Measurements from ENCODE around the gene CNTNAP2. TPM values are rescaled to one million over a fixed set of nuclear protein-coding genes. Genes with fewer than 3 reads are reported as not detected.

The CNTNAP2 gene
- total RNA-seq, 1 experiment from 2014 or later, result not detected

- Histone ChIP-seq H3K27me3 (no peaks in the 10 kb centered on the region), H3K36me3 (no peaks in the 10 kb centered on the region), H3K4me3 (no peak overlapping the region), H3K9me3 (no peaks in the 10 kb centered on the region)
- DNase-seq, result no peak
Measured at GRCh38 chr7:148182264-148182663, 2065.7 kb downstream of the CNTNAP2 start.

- no peaks in the 10 kb centered on the region for H3K9me3 ChIP-seq
- no peaks in the 10 kb centered on the region for H3K36me3 ChIP-seq
- H3K4me3 ChIP-seq, result no peak overlapping the region
- no peaks in the 10 kb centered on the region for H3K27me3 ChIP-seq
- peak; percentile 3 for DNase-seq
Measured at GRCh38 chr7:148185041-148185440, 2068.4 kb downstream of the CNTNAP2 start.

- DNase-seq, result no peak
- no peaks in the 10 kb centered on the region for H3K9me3 ChIP-seq
- no peaks in the 10 kb centered on the region for H3K36me3 ChIP-seq
- H3K4me3 ChIP-seq, result no peak overlapping the region
- H3K27me3 ChIP-seq, result no peaks in the 10 kb centered on the region
Measured at GRCh38 chr7:148187471-148187870, 2070.9 kb downstream of the CNTNAP2 start.

GRCh38 chr7:148191391-148192065, 2074.9 kb downstream of the CNTNAP2 start:
- DNase-seq, result no peak
- no peaks in the 10 kb centered on the region for H3K36me3 ChIP-seq
- no peaks in the 10 kb centered on the region for H3K9me3 ChIP-seq
- H3K4me3 ChIP-seq, result no peak overlapping the region
- no peaks in the 10 kb centered on the region for H3K27me3 ChIP-seq

GRCh38 chr7:148192491-148192890, 2075.9 kb downstream of the CNTNAP2 start:
- no peak for DNase-seq
- Histone ChIP-seq H3K27me3 (no peaks in the 10 kb centered on the region), H3K9me3 (no peaks in the 10 kb centered on the region), H3K4me3 (no peak overlapping the region), H3K36me3 (no peaks in the 10 kb centered on the region)

- Histone ChIP-seq H3K9me3 (no peaks in the 10 kb centered on the region), H3K27me3 (no peaks in the 10 kb centered on the region), H3K4me3 (no peak overlapping the region), H3K36me3 (no peaks in the 10 kb centered on the region)
- DNase-seq, result no peak
Measured at GRCh38 chr7:148201992-148202391, 2085.4 kb downstream of the CNTNAP2 start.

- H3K36me3 ChIP-seq, result no peaks in the 10 kb centered on the region
- H3K4me3 ChIP-seq, result no peak overlapping the region
- H3K9me3 ChIP-seq, result no peaks in the 10 kb centered on the region
- H3K27me3 ChIP-seq, result no peaks in the 10 kb centered on the region
- DNase-seq, result no peak
Measured at GRCh38 chr7:148204639-148205304, 2088.2 kb downstream of the CNTNAP2 start.

GRCh38 chr7:148209643-148210190, 2093.1 kb downstream of the CNTNAP2 start:
- Histone ChIP-seq H3K9me3 (no peaks in the 10 kb centered on the region), H3K4me3 (no peak overlapping the region), H3K36me3 (no peaks in the 10 kb centered on the region), H3K27me3 (no peaks in the 10 kb centered on the region)
- DNase-seq, result no peak

GRCh38 chr7:148210804-148211325, 2094.3 kb downstream of the CNTNAP2 start:
- no peak for DNase-seq
- no peaks in the 10 kb centered on the region for H3K36me3 ChIP-seq
- H3K9me3 ChIP-seq, result no peaks in the 10 kb centered on the region
- H3K27me3 ChIP-seq, result no peaks in the 10 kb centered on the region
- no peak overlapping the region for H3K4me3 ChIP-seq

GRCh38 chr7:148211740-148212151, 2095.1 kb downstream of the CNTNAP2 start:
- DNase-seq, result no peak
- no peaks in the 10 kb centered on the region for H3K9me3 ChIP-seq
- no peaks in the 10 kb centered on the region for H3K27me3 ChIP-seq
- no peak overlapping the region for H3K4me3 ChIP-seq
- no peaks in the 10 kb centered on the region for H3K36me3 ChIP-seq

- no peaks in the 10 kb centered on the region for H3K9me3 ChIP-seq
- H3K36me3 ChIP-seq, result no peaks in the 10 kb centered on the region
- no peaks in the 10 kb centered on the region for H3K27me3 ChIP-seq
- no peak for DNase-seq
- no peak overlapping the region for H3K4me3 ChIP-seq
Measured at GRCh38 chr7:148212731-148213130, 2096.1 kb downstream of the CNTNAP2 start.

GRCh38 chr7:148214101-148214500, 2097.5 kb downstream of the CNTNAP2 start:
- Histone ChIP-seq H3K9me3 (no peaks in the 10 kb centered on the region), H3K27me3 (no peaks in the 10 kb centered on the region), H3K4me3 (no peak overlapping the region), H3K36me3 (no peaks in the 10 kb centered on the region)
- DNase-seq, result no peak

GRCh38 chr7:148218603-148219002, 2102.0 kb downstream of the CNTNAP2 start:
- DNase-seq, result no peak
- Histone ChIP-seq H3K27me3 (no peaks in the 10 kb centered on the region), H3K4me3 (no peak overlapping the region), H3K36me3 (no peaks in the 10 kb centered on the region), H3K9me3 (no peaks in the 10 kb centered on the region)

GRCh38 chr7:148222721-148223120, 2106.1 kb downstream of the CNTNAP2 start:
- no peak overlapping the region for H3K4me3 ChIP-seq
- H3K27me3 ChIP-seq, result no peaks in the 10 kb centered on the region
- DNase-seq, result no peak

GRCh38 chr7:148223160-148223559, 2106.6 kb downstream of the CNTNAP2 start:
- H3K36me3 ChIP-seq, result no peaks in the 10 kb centered on the region
- no peaks in the 10 kb centered on the region for H3K9me3 ChIP-seq
- H3K27me3 ChIP-seq, result no peaks in the 10 kb centered on the region
- no peak overlapping the region for H3K4me3 ChIP-seq
- no peak for DNase-seq

More at GRCh38 chr7:148222721-148223120, 2106.1 kb downstream of the CNTNAP2 start:
- Histone ChIP-seq H3K9me3 (no peaks in the 10 kb centered on the region), H3K36me3 (no peaks in the 10 kb centered on the region)

GRCh38 chr7:148223738-148224137, 2107.1 kb downstream of the CNTNAP2 start:
- Histone ChIP-seq H3K9me3 (no peaks in the 10 kb centered on the region), H3K36me3 (no peaks in the 10 kb centered on the region), H3K4me3 (no peak overlapping the region), H3K27me3 (no peaks in the 10 kb centered on the region)
- DNase-seq, result no peak

GRCh38 chr7:148230296-148230695, 2113.7 kb downstream of the CNTNAP2 start:
- H3K36me3 ChIP-seq, result no peaks in the 10 kb centered on the region
- H3K4me3 ChIP-seq, result no peak overlapping the region
- no peaks in the 10 kb centered on the region for H3K9me3 ChIP-seq
- no peaks in the 10 kb centered on the region for H3K27me3 ChIP-seq
- no peak for DNase-seq

- Histone ChIP-seq H3K36me3 (no peaks in the 10 kb centered on the region), H3K27me3 (no peaks in the 10 kb centered on the region), H3K9me3 (no peaks in the 10 kb centered on the region), H3K4me3 (no peak overlapping the region)
- no peak for DNase-seq
Measured at GRCh38 chr7:148230883-148231282, 2114.3 kb downstream of the CNTNAP2 start.

Measured in MG63 (cell line).